HG02571 (cell line): ENCODE measurements around the gene PCP2.

Source experiments
- ATAC-seq: cut with Tn5 transposase; IDR thresholded peaks from one replicate; pipeline ENCODE4 v1.9.1; 2021; ENCODE audit warnings: mild to moderate bottlenecking, moderate library complexity; ENCODE audit not compliant: unreplicated experiment

Gene PCP2

DNA sequence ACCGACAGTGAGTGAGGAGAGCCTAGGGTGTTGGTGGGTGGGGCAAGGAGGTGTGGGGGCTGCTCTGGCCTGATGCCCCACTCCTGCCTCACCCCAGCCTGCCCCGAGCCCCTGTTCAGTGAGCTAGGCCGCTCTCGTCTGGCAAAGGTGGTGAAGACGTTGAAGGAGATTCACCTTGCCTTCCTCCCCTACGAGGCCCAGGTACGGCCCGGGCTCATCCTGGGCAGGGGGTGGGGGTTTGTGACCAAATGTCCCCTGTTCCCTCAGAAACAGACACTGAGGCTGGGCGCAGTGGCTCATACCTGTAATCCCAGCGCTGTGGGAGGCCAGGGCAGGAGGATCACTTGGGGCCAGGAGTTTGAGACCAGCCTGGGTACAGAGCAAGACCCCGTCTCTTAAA is 7.3 kb upstream of the PCP2 start:
- no peak for ATAC-seq

DNA sequence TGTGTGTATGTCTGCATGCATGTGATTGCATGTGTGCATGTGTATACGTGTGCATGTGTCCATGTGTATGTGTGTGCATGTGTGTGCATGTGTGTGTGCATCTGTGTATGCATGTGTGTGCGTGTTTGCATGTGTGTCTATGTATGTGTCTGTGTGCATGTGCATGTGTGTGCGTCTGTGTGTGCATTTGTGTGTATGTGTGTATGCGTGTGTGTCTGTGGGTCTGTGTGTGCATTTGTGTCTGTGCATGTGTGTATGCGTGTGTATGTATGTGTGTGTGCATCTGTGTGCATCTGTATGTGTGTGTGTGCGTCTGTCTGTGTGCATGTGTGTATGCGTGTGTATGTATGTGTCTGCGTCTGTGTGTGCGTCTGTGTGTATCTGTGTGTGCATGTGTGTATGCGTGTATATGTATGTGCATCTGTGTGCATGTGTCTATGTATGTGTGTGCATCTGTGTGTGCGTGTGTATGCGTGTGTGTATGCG is 6.4 kb upstream of the PCP2 start:
- ATAC-seq = no peak

DNA sequence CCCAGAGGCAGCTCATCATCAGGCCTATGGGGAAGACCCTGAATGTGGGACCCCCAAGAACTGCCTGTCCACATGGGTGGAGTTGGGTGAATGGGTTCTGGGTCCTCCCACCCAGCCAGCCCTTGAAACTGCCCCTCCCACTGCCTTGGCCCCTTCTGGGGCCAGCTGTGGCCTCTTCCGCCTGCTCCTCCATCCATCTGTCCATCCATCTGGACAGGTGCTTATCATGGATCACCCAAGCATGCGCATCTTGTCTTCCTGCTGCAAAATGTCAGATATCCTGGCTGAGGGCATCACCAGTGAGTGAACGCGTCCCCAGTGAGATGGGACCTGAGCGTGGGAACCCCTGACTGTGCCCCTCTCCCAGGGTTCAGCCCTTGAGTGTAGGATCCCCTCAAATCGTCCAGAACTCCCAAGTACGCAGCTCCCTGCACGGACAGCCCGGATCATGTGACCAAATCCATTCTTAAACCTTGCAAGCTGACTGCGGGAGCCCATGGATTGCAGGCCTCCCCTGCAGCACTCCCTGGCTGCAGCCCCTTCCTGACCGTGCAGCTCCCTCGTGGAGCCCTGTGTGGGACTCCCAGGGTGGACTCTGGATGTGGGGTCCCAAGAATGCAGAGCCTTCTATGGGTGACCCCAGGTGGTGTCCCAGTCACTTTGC is 5.4 kb upstream of the PCP2 start:
- no peak for ATAC-seq

DNA sequence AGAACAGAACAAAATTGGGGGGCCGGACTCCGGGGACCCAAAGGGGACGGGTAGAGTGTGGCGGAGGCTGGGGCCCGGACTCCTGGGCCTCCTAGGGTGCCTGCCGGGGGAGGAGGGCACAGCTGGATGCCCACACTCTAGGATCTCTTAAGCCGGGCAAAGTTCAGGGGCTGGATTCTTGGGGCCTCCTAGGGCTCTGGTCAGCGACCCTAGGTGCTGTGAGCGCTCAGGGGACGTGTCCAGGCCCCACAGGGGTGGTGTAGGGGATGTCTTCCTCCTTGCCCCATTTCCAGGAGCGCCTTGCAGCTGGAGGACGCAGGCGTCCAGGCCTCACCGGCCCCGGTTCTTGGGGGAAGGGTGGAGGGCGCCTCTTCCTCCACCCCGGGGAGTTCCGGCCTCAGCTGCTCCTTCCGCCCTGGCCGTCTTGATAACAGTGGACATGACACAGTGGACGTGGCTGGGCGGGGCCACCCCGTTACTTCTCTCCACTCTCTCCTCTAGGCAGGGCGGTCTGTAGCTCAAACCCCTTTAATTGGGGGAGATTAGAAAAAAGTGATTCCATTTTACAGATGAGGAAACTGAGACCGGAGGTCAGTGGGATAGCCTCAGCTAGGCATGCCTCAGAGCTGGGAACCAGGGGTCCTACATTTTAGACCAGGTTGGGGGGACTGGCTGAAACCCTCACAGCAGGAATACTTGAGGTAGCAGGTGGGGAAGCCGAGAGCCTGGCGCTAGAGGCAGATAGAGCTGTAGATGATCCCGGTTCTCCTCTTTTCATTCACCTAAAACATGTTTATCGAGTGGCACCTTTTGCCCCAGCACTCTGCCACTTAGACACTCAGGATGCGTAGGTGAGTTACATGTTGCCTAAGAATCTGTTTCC is 4.1 kb upstream of the PCP2 start:
- ATAC-seq = no peak

DNA sequence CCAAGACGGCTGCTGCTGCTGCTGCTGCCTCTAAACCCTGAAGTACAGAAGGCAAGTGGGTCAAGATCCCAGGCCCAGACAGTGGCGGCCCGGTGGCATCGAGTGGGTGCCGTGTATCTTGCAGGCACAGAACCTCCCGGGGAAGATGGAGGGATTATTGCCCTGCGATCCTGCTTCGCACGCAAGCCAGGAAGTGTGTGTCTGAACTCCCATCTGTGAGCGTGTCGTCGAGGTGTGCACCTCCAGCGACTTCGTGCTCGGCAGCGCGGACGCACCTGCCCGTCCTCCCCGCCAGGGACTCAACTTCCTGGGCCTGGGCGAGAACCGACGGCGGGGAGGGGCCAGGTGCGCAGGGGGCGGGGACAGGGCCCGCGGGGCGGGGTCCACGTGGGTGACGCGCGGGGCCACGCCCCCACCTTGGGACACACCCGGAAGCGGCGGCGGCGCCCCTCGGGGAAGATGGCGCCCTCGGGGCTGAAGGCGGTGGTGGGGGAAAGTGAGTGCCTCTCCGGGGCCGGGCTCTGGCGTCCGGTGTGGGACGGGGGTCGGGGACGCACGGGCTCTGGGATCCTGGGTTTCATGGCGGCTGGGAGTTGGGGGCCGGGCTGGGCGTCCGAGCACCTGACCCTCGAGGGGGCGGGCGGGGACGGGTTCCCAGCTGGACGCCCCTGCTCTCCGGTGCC is 3.3 kb upstream of the PCP2 start, which contains the start of gene STXBP2:
STXBP2 (plus strand) TSS at position 420 of the 683 bp plus-strand sequence; CDS start at position 460, 40 bp downstream.
- peak; percentile 58 for ATAC-seq

DNA sequence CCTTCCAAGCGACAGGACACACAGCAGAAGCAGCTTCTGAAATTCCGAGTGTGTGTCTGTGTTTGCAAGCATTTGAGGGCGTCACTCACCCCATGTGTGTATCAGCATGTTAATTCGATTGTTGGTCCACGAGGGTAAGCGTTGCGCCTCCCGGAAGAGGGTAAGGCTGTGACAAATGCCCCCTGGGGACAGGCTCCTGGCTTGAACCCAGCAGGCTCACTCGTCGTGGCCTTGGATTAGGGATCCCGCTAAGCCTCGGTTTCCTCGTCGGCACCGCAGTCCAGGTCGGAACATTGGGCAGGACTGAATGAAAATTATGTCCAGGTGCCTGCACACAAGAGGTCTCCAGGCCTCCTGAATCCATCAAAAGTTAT is 2.8 kb upstream of the PCP2 start:
- no peak for ATAC-seq

DNA sequence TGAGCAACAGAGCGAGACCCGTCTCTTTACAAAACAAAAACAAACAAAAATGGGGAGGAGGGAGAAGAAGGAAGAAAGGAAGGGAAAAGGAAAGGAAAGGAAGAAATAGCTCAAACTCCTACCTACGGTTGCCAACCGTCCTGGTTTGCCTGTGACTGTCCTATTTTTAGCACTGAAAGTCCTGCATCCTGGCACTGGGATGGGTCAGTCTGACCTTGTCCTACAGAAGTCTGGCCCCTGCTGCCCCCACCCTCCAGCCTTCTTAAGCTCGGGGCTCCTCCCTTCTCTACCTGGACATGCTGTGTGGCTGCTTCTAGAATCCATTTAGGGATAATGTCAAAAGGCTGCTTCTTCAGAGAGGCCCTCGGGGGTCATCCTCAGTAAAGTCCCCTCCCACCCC is 2.2 kb upstream of the PCP2 start:
- no peak for ATAC-seq

DNA sequence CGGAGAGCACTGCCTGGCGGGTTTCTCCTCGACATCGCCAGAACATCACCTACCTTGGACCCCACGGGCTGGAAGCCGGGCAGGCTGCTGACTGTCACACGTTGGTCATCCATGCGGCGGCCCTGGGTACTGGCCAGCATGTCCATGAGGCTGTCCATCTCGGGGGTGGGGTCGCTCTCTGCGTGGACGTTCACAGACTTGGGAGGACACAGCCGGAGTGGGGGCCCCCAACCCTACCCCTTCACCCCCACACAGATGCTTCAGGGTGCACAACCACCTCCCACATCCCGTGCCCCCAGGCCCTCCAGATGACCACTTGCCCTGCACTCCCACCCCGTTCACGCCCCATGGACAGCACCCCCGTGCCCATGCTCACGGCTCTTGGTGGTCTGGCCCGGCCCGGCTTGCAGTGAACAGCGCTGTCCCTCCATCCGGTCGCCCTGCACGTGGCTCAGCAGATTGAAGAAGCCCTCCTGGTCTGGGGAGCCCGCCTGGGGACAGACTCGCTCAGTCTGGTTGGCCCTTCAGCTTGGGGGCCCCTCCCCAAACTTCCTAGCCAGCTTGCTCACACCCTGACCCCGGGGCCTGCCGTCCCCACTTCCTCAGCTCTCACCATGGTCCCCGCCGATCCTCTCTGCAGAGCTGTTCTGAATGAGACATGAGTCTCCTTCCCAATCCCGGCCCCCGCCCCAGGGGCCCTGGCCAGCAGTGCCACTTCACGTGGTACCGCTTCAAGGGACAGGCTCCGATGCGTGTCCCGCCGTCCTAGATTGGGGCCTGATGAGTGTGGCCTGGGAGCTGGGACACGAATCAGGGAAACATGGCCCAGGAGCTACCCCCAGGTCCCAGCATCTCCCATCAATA is 947 bp downstream of the PCP2 start:
- no peak for ATAC-seq

DNA sequence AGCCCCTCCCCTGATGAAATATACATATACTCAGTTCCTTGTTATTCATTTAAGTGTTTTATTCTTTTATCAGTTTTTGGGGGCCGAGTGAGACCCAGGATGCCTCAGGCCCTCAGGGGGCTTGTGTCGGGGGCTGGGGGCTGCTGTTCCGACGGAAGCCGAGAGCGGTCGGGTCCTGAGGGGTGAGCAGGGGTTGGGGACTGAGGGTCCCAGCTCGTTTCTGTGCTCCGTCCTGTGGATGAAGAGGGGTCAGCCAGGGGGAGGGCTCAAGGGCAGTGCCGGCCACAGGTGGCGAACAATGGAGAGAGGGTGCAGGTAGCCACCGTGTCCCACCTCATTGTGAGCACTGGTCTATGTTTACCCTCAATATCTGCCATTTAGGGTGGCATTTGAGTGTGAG is 1.9 kb downstream of the PCP2 start:
- no peak for ATAC-seq

DNA sequence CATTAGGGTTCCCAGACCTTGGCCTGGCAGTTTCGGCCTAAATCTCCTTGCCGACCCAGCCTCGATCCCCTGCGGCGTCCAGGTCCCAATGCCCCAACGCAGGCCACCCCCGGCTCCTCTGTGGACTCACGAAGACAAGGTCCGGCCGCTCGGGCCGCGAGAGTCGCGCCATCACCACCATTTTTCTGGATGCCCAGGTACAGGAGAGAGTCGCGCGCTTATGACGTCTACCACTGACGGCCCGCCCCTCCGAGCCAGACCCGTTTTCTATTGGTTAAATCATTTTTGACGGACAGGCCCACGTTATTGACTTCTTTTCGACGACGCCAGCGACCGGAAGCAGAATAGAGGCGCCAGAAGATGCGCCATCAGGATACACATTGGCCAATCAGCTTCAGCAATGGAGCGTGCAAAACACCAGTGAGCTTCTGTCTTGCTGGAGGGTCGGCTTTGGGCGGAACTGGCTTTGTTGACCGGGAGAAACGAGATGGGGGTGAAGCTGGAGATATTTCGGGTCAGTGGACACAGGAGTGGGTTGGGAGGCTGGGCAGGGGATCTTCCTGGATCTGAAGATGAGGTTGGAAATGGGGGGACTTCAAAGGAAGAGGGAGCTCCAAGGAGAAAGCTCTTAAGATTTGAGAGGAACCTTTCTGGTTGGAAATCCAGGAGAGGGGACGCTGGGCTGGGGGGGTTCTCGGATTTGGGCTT is 4.0 kb downstream of the PCP2 start, which contains the start of the genes PET100 and XAB2:
PET100 (plus strand) TSS at position 447 of the 708 bp plus-strand sequence; CDS start at position 488, 41 bp downstream.
XAB2 (minus strand) TSS at position 199 of the 708 bp plus-strand sequence; CDS start at position 181, 18 bp downstream.
- peak; percentile 81 for ATAC-seq

DNA sequence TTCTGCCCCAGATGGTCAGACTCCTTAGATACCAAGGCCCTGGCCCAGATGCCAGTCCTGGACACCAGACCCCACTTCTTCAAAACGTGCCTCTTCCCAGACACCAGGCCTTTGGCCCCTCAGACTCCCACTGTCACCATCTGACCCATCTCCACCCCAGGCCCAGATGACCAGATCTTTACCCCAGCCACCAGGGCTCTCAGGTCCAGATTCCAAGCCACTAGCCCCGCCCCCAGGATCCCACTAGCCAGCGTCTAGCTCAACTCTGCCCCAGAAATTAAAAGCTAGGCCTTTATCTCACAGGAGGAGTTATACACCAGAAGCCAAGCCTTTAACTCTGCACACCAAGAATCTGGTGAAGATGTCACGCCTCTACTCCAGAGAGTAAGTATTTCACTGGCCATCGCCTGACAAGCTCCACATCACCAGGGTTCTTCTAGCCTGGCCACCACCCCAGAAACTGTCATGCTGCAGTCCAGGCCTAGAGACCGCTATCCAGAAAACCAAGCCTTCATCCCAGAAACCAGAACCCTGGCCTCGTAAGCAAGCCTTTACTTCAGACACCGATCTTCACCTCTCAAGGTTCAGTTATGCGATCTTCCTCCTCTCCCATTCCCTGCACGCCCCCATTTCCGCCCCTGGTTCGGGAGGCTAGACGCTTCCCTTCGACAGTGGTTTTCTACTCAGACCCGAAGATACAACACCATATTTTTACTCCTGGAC is 4.8 kb downstream of the PCP2 start:
- ATAC-seq = no peak

DNA sequence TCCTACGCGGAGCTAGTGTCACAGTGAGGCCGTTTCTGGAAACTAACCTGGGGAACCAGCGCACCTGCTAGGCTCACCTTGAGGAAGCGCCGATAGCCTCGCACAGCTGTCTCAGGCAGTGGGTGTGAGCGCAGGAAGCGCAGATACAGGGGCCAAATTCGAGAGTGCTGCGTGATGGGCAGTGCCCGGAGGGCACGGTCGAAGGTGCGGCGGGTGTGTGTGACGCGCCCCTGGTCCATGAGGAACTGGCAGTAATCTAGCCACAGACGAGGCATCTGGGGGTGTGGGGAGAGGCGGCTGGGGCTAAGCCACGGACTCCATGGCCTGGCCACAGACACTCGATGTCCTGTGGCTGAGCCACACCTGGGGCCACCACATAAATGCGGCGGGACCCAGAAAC is 6.4 kb downstream of the PCP2 start:
- no peak for ATAC-seq

DNA sequence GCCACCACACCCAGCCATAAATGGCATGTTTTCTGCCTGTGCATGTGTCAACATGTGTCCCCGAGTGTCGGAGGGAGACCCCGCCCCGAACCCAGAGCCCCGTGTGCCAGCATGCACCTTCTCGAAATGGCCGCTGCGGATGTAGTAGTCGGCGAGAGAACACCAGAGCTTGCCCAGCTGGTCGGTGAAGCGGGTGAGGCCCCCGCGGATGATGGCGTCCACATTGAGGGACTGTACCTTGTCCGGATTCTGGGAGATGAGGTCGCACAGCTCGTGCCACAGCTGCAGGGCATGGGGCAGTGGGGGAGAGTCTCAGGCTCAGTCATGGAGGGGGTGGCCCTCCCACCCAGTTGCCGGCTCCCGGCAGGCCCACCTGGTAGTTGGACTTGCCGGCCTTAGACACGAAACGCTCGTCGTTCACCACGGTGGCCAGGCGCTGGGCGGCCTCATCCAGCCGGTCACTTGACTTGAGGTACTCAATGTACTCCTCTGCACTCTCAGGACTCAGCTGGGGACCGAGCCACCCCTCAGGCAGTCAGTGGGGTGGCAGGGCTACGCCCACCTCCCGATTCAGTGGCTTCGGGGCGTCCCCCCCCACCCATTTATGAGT is 7.7 kb downstream of the PCP2 start:
- no peak for ATAC-seq

DNA sequence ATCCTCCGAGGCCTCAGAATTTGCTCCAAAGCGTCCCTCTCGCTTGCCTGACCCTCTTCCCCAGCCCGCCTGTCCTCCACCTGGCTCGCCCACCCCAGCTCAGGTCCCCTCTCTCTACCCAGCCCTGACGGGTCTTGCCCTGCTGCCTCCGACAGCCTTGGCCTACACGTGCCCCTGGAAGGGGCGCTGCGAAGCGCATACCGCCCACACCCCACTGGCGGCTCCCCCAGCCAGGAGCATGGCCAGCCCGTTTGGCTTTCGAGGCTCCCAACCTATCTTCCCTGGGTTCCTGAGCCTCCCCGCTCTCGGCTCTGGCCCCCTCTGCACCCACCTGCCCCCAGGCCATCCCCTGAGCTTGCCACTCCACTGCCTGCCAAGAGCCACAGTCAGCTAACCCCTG is 8.7 kb downstream of the PCP2 start:
- no peak for ATAC-seq

DNA sequence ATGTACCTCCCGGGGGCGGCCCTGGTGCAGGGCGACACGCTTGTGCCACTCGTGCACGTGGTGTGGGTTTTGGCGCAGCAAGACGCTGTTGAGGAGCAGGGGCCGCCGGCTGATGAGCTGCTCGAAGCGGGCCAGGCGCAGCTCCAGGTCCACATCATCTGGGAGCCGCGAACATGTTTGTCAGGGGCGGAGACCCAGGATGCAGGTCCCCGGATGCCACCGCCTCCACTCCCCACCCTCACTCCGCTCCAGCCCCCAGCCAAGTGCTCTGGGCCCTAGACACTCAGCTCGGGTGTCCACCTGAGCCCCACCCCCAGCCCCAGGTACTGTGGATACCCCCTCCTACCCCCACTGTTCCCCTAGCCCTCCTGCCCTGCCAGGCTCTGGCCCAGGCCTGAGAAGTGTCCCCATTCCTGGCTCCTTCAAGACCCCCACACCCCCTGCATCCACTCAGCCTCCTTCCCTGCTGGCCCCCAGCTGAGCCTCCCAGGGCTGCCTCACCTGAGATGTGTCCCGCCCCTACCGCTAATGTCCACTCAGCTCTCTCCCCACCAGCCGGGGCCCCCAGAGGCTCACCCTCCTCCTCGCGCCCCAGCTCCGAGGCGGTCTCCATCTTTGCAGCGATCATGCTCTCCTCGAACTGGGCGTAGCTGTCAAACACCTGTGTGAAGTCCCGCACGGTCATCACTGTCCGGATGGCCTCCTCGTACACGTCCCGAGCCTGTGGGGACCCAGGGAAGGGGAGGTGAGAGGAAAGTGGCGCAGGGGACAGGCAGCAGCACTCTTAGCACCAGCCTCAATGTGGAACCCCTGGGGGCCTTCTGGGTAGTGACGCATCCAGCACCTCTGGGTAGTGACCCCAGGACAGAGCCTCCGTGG is 9.6 kb downstream of the PCP2 start:
- ATAC-seq = no peak

DNA sequence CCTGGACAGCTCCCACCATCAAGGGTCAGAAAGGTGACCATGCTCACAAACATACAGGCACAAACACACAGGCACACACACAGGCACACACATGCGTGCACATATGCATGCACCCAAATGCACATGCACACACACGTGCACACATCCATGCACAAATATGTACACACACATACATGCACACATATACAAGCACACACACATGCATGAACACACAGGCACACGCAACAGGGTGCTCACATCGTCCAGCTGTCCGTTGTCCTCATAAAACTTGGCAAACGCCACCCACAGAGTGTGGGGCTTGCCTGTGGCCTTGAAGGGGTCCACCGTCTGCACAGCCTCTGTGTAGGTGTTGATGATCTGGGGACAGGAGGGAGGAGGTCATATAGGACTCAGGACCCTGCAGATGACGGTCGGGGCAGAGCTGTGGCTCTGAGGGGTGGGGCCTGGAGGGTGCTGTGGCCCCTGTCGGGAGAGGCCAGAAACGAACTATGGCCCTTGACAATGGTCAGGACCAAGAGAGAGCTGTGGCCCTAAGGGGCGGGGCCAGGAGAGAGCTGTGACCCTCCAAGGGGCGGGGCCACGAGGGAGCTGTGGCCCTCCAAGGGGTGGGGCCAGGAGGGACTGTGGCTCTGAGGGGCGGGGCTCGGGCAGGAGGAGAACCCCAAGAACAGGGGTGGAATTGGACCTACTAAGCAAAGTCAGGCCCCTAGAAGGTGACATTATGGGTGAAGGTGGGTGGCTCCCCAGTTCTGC is 10.4 kb downstream of the PCP2 start:
- ATAC-seq = no peak
